Esophagus squamous epithelium (tissue), 5 donors: ENCODE data around the gene SDK2. TPM values are rescaled to one million over a fixed set of nuclear protein-coding genes. Genes with fewer than 3 reads are reported as not detected.
A peak's percentile ranks its signal among the peaks of the same experiment; 100 is the strongest.

Experiments used
- DNase-seq: peaks from one replicate; lab custom pipeline; 2025; lab: John Stamatoyannopoulos, UW
- H3K27ac ChIP-seq, 4 donors: fragments of 200-600 bp; sonication (generic); one replicate each; pipeline ENCODE4 v1.5.1; 2016 to 2019; ENCODE audit warnings: mild to moderate bottlenecking in 1 of 4
- H3K27me3 ChIP-seq, 4 donors: fragments of 200-600 bp; sonication (generic); 1 replicate in 3 of 4; 2 replicates in 1 of 4; pipeline versions ENCODE4 v1.5.1 to v1.6.0; 2017 to 2021; ENCODE audit warnings: antibody characterized with exemption in 1 of 4
- H3K36me3 ChIP-seq, 3 donors: fragments of 200-600 bp; sonication (generic); one replicate each; pipeline ENCODE4 v1.5.1; 2016 to 2019
- H3K4me1 ChIP-seq, 3 donors: fragments of 200-600 bp; sonication (generic); one replicate each; pipeline ENCODE4 v1.5.1; 2017 to 2019
- H3K4me3 ChIP-seq, 4 donors: fragments of 200-600 bp; sonication (generic); 1 replicate in 3 of 4; 2 replicates in 1 of 4; pipeline ENCODE4 v1.5.1; 2016 to 2019; ENCODE audit warnings: mild to moderate bottlenecking in 2 of 4, moderate library complexity in 1 of 4
- H3K9me3 ChIP-seq, 3 donors: fragments of 200-600 bp; sonication (generic); one replicate each; pipeline ENCODE4 v1.5.1; 2016 to 2019
- POLR2A ChIP-seq, 4 donors: fragments of 450-650 bp; IDR thresholded peaks; one replicate each; pipeline ENCODE4 v1.6.1; 2017; ENCODE audit warnings: antibody characterized with exemption in 4 of 4, mild to moderate bottlenecking in 4 of 4, moderate library complexity in 3 of 4
- WGBS, 2 donors: methylation state at CpG; one replicate each; pipeline ENCODE4 v1.1.5; 2018; 5-methylcytosine and 5-hydroxymethylcytosine counted together
- intact Hi-C: fragments of 100-400 bp; cut with DNase I; formaldehyde crosslinking; loops from one replicate; pipeline ENCODE4 v1.15.0; 2022
- total RNA-seq, 4 donors: library from RNA; depleted of rRNA; stranded (reverse); fragments of >200 nt; gene quantifications; one replicate each; pipeline ENCODE4 v1.1.0, GENCODE V29; 2016
- TF ChIP-seq, protein P1 (sequence below), 6 experiments: fragments of 450-650 bp in 4 of 6; fragments of 200-600 bp in 2 of 6; sonication (generic) in 2 of 6; IDR thresholded peaks; one replicate each; pipeline ENCODE4 v1.5.1; 2016 to 2019; ENCODE audit warnings: antibody characterized with exemption in 6 of 6, mild to moderate bottlenecking in 4 of 6, moderate library complexity in 4 of 6
- donor health status: DM: yes; HTN: yes; CAD: no.

The SDK2 gene
- total RNA-seq, 4 donors from 2014 or later: 1.7 to 5.5 (median 2.4) TPM

- TF ChIP-seq, protein P1, sequence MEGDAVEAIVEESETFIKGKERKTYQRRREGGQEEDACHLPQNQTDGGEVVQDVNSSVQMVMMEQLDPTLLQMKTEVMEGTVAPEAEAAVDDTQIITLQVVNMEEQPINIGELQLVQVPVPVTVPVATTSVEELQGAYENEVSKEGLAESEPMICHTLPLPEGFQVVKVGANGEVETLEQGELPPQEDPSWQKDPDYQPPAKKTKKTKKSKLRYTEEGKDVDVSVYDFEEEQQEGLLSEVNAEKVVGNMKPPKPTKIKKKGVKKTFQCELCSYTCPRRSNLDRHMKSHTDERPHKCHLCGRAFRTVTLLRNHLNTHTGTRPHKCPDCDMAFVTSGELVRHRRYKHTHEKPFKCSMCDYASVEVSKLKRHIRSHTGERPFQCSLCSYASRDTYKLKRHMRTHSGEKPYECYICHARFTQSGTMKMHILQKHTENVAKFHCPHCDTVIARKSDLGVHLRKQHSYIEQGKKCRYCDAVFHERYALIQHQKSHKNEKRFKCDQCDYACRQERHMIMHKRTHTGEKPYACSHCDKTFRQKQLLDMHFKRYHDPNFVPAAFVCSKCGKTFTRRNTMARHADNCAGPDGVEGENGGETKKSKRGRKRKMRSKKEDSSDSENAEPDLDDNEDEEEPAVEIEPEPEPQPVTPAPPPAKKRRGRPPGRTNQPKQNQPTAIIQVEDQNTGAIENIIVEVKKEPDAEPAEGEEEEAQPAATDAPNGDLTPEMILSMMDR (IDR thresholded peaks at IDR 0.05): no peak
- TF ChIP-seq POLR2A (IDR thresholded peaks at IDR 0.05): no peak
- 79% methylated on average over 16 to 26 of the region's 29 CpGs for WGBS, 2 donors
- H3K4me1 ChIP-seq: peaks cover 14 to 58% (median 15%) of the 10 kb centered on the region in 3 donors
- intact Hi-C loops: no loop called here
- H3K9me3 ChIP-seq: no peaks in the 10 kb centered on the region
- peaks cover 0 to 30% (median 0%) of the 10 kb centered on the region in 4 donors for H3K27me3 ChIP-seq
- no peak overlapping the region for H3K27ac ChIP-seq
- H3K4me3 ChIP-seq: no peak overlapping the region
- DNase-seq: no peak
- no peaks in the 10 kb centered on the region for H3K36me3 ChIP-seq
These were observed 283.1 kb downstream of the SDK2 start for GRCh38 chr17:73360961-73361761.

GRCh38 chr17:73359987-73360410 lies 284.2 kb downstream of the SDK2 start:
- peak overlapping the region in 2 of 4 donors; percentile 2 to 11 for H3K27ac ChIP-seq
- H3K36me3 ChIP-seq: no peaks in the 10 kb centered on the region
- no peak for DNase-seq
- H3K4me3 ChIP-seq: no peak overlapping the region
- no peak for TF ChIP-seq POLR2A (IDR thresholded peaks at IDR 0.05)
- TF ChIP-seq, protein P1 (IDR thresholded peaks at IDR 0.05): peak in 3 of 6 experiments; percentile 2 to 29 (median 21)
- WGBS, 2 donors: 29 to 51% methylated on average over 4 to 7 of the region's 7 CpGs
- H3K4me1 ChIP-seq: peaks cover 12 to 58% (median 20%) of the 10 kb centered on the region in 3 donors
- H3K27me3 ChIP-seq: peaks cover 0 to 22% (median 0%) of the 10 kb centered on the region in 4 donors
- intact Hi-C loops: no loop called here
- no peaks in the 10 kb centered on the region for H3K9me3 ChIP-seq

- TF ChIP-seq, protein P1 (IDR thresholded peaks at IDR 0.05): no peak
- no peak for TF ChIP-seq POLR2A (IDR thresholded peaks at IDR 0.05)
- H3K4me1 ChIP-seq: peaks cover 12 to 63% (median 20%) of the 10 kb centered on the region in 3 donors
- H3K36me3 ChIP-seq: no peaks in the 10 kb centered on the region
- no peaks in the 10 kb centered on the region for H3K9me3 ChIP-seq
- H3K27ac ChIP-seq: no peak overlapping the region
- 82 to 88% methylated on average over 5 to 6 of the region's 10 CpGs for WGBS, 2 donors
- H3K27me3 ChIP-seq: peaks cover 0 to 22% (median 0%) of the 10 kb centered on the region in 4 donors
- DNase-seq: no peak
- no peak overlapping the region for H3K4me3 ChIP-seq
- intact Hi-C loops: no loop called here
These were observed 284.9 kb downstream of the SDK2 start for GRCh38 chr17:73359352-73359751.

GRCh38 chr17:73358668-73359067 lies 285.6 kb downstream of the SDK2 start:
- peaks cover 12 to 63% (median 20%) of the 10 kb centered on the region in 3 donors for H3K4me1 ChIP-seq
- 92 to 99% methylated on average over 5 to 9 of the region's 9 CpGs for WGBS, 2 donors
- no peak overlapping the region for H3K4me3 ChIP-seq
- no peaks in the 10 kb centered on the region for H3K36me3 ChIP-seq
- H3K9me3 ChIP-seq: no peaks in the 10 kb centered on the region
- H3K27ac ChIP-seq: no peak overlapping the region
- DNase-seq: no peak
- H3K27me3 ChIP-seq: peaks cover 0 to 22% (median 0%) of the 10 kb centered on the region in 4 donors
- intact Hi-C loops: no loop called here
- TF ChIP-seq, protein P1 (IDR thresholded peaks at IDR 0.05): no peak
- no peak for TF ChIP-seq POLR2A (IDR thresholded peaks at IDR 0.05)

DNA sequence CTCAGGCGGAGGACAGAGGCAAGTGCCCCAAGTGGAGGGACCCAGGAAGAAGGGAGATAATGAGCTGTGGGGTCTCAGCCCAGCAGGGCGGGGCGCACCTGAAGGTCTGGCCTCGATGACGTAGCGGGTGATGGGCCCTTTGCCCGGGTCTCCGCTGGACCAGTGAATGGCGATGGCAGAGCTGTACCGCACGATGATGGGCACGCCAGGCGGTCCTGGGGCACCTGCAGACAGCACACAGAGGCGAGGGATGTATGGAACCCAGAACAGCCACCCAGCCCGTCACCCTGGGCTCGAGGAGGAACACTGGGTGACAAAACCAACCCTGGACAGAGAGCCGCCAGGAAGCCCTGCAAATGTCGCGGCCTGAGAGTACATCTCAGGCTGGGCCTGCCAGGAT lies 286.3 kb downstream of the SDK2 start:
- Histone ChIP-seq H3K27ac (no peak overlapping the region), H3K4me1 (peaks cover 12 to 63% (median 20%) of the 10 kb centered on the region in 3 donors), H3K27me3 (peaks cover 0 to 20% (median 0%) of the 10 kb centered on the region in 4 donors), H3K36me3 (no peaks in the 10 kb centered on the region), H3K4me3 (no peak overlapping the region), H3K9me3 (no peaks in the 10 kb centered on the region)
- TF ChIP-seq POLR2A (IDR thresholded peaks at IDR 0.05): no peak
- TF ChIP-seq, protein P1 (IDR thresholded peaks at IDR 0.05): no peak
- WGBS, 2 donors: 80% methylated on average over 1 of the region's 19 CpGs; no CpG with 5 or more reads in 1 of the 2 donors
- no peak for DNase-seq
- intact Hi-C loops: no loop called here
